ENCODE results near the gene SLC25A38.

The SLC25A38 gene

DNA sequence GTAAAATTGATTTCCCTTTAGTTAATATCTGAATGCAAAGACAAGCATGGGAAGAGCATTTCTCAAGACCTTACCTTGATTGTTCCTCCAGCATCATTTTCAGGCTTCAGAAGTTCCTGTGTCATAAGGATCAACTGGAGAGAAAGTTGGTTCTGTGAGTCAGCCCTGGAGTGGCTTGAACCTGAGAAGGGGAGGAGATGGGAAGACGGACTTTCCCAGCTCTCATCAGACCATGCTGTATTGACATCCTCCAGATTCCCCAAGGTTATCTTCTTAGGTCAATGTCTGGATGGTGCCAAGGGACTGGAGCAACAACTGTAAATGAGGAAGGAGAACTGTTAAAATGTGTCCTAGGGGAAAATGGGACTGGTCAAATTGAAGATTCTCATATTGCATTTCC lies 44.3 kb downstream of the SLC25A38 start:
- no peak overlapping the region for H3K27ac ChIP-seq (replicated peaks)
- H3K27me3 ChIP-seq (ENCODE audit: insufficient read depth, poor library complexity, severe bottlenecking) = no peaks in the 10 kb centered on the region
- DNase-seq (ENCODE audit: low read depth in 1 of 2, low spot score in 1 of 2) = no peak
- TF ChIP-seq, protein P1, sequence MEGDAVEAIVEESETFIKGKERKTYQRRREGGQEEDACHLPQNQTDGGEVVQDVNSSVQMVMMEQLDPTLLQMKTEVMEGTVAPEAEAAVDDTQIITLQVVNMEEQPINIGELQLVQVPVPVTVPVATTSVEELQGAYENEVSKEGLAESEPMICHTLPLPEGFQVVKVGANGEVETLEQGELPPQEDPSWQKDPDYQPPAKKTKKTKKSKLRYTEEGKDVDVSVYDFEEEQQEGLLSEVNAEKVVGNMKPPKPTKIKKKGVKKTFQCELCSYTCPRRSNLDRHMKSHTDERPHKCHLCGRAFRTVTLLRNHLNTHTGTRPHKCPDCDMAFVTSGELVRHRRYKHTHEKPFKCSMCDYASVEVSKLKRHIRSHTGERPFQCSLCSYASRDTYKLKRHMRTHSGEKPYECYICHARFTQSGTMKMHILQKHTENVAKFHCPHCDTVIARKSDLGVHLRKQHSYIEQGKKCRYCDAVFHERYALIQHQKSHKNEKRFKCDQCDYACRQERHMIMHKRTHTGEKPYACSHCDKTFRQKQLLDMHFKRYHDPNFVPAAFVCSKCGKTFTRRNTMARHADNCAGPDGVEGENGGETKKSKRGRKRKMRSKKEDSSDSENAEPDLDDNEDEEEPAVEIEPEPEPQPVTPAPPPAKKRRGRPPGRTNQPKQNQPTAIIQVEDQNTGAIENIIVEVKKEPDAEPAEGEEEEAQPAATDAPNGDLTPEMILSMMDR (IDR thresholded peaks at IDR 0.05; ENCODE audit: insufficient read depth, low read length) = no peak
- TF ChIP-seq SPI1 (IDR thresholded peaks at IDR 0.05; ENCODE audit: borderline replicate concordance, low read depth) (no peak), POLR2AphosphoS5 (IDR thresholded peaks at IDR 0.05; ENCODE audit: low read depth) (no peak), GABPA (IDR thresholded peaks at IDR 0.05; ENCODE audit: low read depth) (no peak)
- TF ChIP-seq, protein P2, sequence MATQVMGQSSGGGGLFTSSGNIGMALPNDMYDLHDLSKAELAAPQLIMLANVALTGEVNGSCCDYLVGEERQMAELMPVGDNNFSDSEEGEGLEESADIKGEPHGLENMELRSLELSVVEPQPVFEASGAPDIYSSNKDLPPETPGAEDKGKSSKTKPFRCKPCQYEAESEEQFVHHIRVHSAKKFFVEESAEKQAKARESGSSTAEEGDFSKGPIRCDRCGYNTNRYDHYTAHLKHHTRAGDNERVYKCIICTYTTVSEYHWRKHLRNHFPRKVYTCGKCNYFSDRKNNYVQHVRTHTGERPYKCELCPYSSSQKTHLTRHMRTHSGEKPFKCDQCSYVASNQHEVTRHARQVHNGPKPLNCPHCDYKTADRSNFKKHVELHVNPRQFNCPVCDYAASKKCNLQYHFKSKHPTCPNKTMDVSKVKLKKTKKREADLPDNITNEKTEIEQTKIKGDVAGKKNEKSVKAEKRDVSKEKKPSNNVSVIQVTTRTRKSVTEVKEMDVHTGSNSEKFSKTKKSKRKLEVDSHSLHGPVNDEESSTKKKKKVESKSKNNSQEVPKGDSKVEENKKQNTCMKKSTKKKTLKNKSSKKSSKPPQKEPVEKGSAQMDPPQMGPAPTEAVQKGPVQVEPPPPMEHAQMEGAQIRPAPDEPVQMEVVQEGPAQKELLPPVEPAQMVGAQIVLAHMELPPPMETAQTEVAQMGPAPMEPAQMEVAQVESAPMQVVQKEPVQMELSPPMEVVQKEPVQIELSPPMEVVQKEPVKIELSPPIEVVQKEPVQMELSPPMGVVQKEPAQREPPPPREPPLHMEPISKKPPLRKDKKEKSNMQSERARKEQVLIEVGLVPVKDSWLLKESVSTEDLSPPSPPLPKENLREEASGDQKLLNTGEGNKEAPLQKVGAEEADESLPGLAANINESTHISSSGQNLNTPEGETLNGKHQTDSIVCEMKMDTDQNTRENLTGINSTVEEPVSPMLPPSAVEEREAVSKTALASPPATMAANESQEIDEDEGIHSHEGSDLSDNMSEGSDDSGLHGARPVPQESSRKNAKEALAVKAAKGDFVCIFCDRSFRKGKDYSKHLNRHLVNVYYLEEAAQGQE (IDR thresholded peaks at IDR 0.05; ENCODE audit: insufficient replicate concordance, low read depth) = no peak
- H3K4me3 ChIP-seq (replicated peaks; ENCODE audit: insufficient read depth, low read length) = no peak overlapping the region

GRCh38 chr3:39428745-39429201 lies 45.6 kb downstream of the SLC25A38 start:
- no peak for DNase-seq (ENCODE audit: low read depth in 1 of 2, low spot score in 1 of 2)
- H3K4me3 ChIP-seq (replicated peaks; ENCODE audit: insufficient read depth, low read length) = no peak overlapping the region
- H3K27ac ChIP-seq (replicated peaks) = no peak overlapping the region
- TF ChIP-seq POLR2AphosphoS5 (IDR thresholded peaks at IDR 0.05; ENCODE audit: low read depth) = no peak
- TF ChIP-seq GABPA (IDR thresholded peaks at IDR 0.05; ENCODE audit: low read depth) = no peak
- no peak for TF ChIP-seq SPI1 (IDR thresholded peaks at IDR 0.05; ENCODE audit: borderline replicate concordance, low read depth)
- TF ChIP-seq, protein P1 (IDR thresholded peaks at IDR 0.05; ENCODE audit: insufficient read depth, low read length) = no peak
- TF ChIP-seq, protein P2 (IDR thresholded peaks at IDR 0.05; ENCODE audit: insufficient replicate concordance, low read depth) = no peak
- no peaks in the 10 kb centered on the region for H3K27me3 ChIP-seq (ENCODE audit: insufficient read depth, poor library complexity, severe bottlenecking)

- no peak overlapping the region for H3K27ac ChIP-seq (replicated peaks)
- H3K4me3 ChIP-seq (replicated peaks; ENCODE audit: insufficient read depth, low read length) = no peak overlapping the region
- TF ChIP-seq, protein P1 (IDR thresholded peaks at IDR 0.05; ENCODE audit: insufficient read depth, low read length) = no peak
- TF ChIP-seq SPI1 (IDR thresholded peaks at IDR 0.05; ENCODE audit: borderline replicate concordance, low read depth) (no peak), GABPA (IDR thresholded peaks at IDR 0.05; ENCODE audit: low read depth) (no peak), POLR2AphosphoS5 (IDR thresholded peaks at IDR 0.05; ENCODE audit: low read depth) (no peak)
- TF ChIP-seq, protein P2 (IDR thresholded peaks at IDR 0.05; ENCODE audit: insufficient replicate concordance, low read depth) = no peak
- H3K27me3 ChIP-seq (ENCODE audit: insufficient read depth, poor library complexity, severe bottlenecking) = no peaks in the 10 kb centered on the region
- DNase-seq (ENCODE audit: low read depth in 1 of 2, low spot score in 1 of 2) = no peak
Observed at GRCh38 chr3:39429466-39429865, 46.3 kb downstream of the SLC25A38 start.

All from HL-60 (cell line).